ENCODE results near the gene PJA2. TPM values are rescaled to one million over a fixed set of nuclear protein-coding genes. Genes with fewer than 3 reads are reported as not detected.

PJA2 gene
- total and polyA plus RNA-seq, 2 of the 8 experiments (the other 6 are each of a cell fraction or from before 2014, with no cell fraction given): 15.3 to 47.7 TPM

- Histone ChIP-seq H3K27me3 (replicated peaks in 1 of 4; ENCODE audit: control insufficient read depth in 3 of 4, extremely low read depth in 1 of 4, insufficient read depth in 3 of 4, low read length in 3 of 4) (no peaks in the 10 kb centered on the region), H3K27ac (ENCODE audit: low read depth, low read length) (no peak overlapping the region), H3K23ac (ENCODE audit: insufficient read length) (no peak overlapping the region), H2AK5ac (ENCODE audit: low read depth, low read length) (no peak overlapping the region), H3K56ac (replicated peaks; ENCODE audit: insufficient read length, low read depth, low read length) (no peak overlapping the region), H3K9ac (replicated peaks in 1 of 4; ENCODE audit: extremely low read depth in 1 of 4, low read depth in 3 of 4, low read length in 3 of 4) (no peak overlapping the region), H4K8ac (ENCODE audit: extremely low read depth, insufficient read depth, low read length) (no peak overlapping the region), H3K4me3 (ENCODE audit: extremely low read depth in 1 of 4, insufficient read depth in 2 of 4, low read depth in 3 of 4, low read length in 4 of 4) (no peak overlapping the region), H2BK120ac (replicated peaks; ENCODE audit: low read depth, low read length) (no peak overlapping the region), H3K4me2 (ENCODE audit: insufficient read depth in 1 of 2, low read depth in 2 of 2, low read length in 2 of 2) (no peak overlapping the region), H3K4me1 (replicated peaks in 1 of 4; ENCODE audit: control insufficient read depth in 3 of 4, insufficient read depth in 4 of 4, low read length in 3 of 4) (peaks cover 0 to 4% (median 0%) of the 10 kb centered on the region in 4 experiments; a peak in 2 of 7 replicates), H3K14ac (ENCODE audit: insufficient read length) (no peak overlapping the region), H3K79me1 (ENCODE audit: low read depth, low read length) (no peaks in the 10 kb centered on the region), H3K36me3 (ENCODE audit: control insufficient read depth in 2 of 4, insufficient read depth in 4 of 4, low read length in 3 of 4) (no peaks in the 10 kb centered on the region), H2BK20ac (ENCODE audit: low read length) (no peak overlapping the region), H4K20me1 (replicated peaks in 1 of 2; ENCODE audit: control insufficient read depth in 1 of 2, insufficient read depth in 2 of 2, low read length in 2 of 2) (no peaks in the 10 kb centered on the region), H3K9me3 (ENCODE audit: insufficient read depth in 2 of 2, low read depth in 1 of 2, low read length in 1 of 2) (no peaks in the 10 kb centered on the region), H3K18ac (ENCODE audit: extremely low read depth, low read length) (no peak overlapping the region), H3K4ac (replicated peaks; ENCODE audit: insufficient read length, low read depth, low read length) (no peak overlapping the region), H2BK5ac (ENCODE audit: low read depth, low read length) (no peak overlapping the region), H4K91ac (replicated peaks; ENCODE audit: insufficient read length, low read length) (no peak overlapping the region), H3K79me2 (ENCODE audit: control insufficient read depth in 1 of 2, insufficient read depth in 2 of 2, low read length in 2 of 2) (no peaks in the 10 kb centered on the region), H2AFZ (ENCODE audit: low read length) (no peak overlapping the region), H2BK15ac (ENCODE audit: low read length) (no peak overlapping the region), H4K5ac (ENCODE audit: insufficient read length, low read depth, low read length) (no peak overlapping the region), H2BK12ac (ENCODE audit: low read depth, low read length) (no peak overlapping the region), H3K23me2 (ENCODE audit: low read depth, low read length) (no peaks in the 10 kb centered on the region)
- ChIA-PET POLR2A (ENCODE audit: partially characterized antibody) (interaction anchor here (0.8 kb wide), 1 partner anchor 19 kb away, joined by 3 read pairs; no protein-coding TSS in a partner anchor), CTCF (ENCODE audit: partially characterized antibody) (no interaction called here)
- WGBS, 2 experiments (ENCODE audit: extremely low coverage in 1 of 2, insufficient coverage in 1 of 2, insufficient read length in 1 of 2, insufficient replicate concordance in 2 of 2, low coverage in 1 of 2, low lambda C conversion rate in 2 of 2, missing lambda C conversion rate in 1 of 2): 82% methylated on average over 3 of the region's 3 CpGs; no CpG with 5 or more reads in 1 of the 2 experiments
- FAIRE-seq: no peak
- no peak for DNase-seq (ENCODE audit: low read depth in 1 of 2, low spot score in 2 of 2)
- TF ChIP-seq ATF3 (IDR thresholded peaks at IDR 0.05; ENCODE audit: insufficient read depth, low read depth, low read length) (no peak), HDAC6 (IDR thresholded peaks at IDR 0.05; ENCODE audit: low read depth, low read length) (no peak), RBBP5 (IDR thresholded peaks at IDR 0.05; ENCODE audit: borderline replicate concordance, low read depth, low read length) (no peak), HDAC2 (IDR thresholded peaks at IDR 0.05; ENCODE audit: borderline replicate concordance in 1 of 2, low read depth in 2 of 2, low read length in 2 of 2) (no peak), CEBPB (IDR thresholded peaks at IDR 0.05; ENCODE audit: low read depth, low read length) (no peak), SP2 (IDR thresholded peaks at IDR 0.05; ENCODE audit: low read length) (no peak), CBX5 (IDR thresholded peaks at IDR 0.05; ENCODE audit: low read depth, low read length) (no peak), KDM5A (IDR thresholded peaks at IDR 0.05; ENCODE audit: low read length) (no peak), POLR2A (IDR thresholded peaks at IDR 0.05; ENCODE audit: control extremely low read depth in 1 of 2, low read depth in 2 of 2, low read length in 2 of 2) (no peak)
- TF ChIP-seq, protein P1, sequence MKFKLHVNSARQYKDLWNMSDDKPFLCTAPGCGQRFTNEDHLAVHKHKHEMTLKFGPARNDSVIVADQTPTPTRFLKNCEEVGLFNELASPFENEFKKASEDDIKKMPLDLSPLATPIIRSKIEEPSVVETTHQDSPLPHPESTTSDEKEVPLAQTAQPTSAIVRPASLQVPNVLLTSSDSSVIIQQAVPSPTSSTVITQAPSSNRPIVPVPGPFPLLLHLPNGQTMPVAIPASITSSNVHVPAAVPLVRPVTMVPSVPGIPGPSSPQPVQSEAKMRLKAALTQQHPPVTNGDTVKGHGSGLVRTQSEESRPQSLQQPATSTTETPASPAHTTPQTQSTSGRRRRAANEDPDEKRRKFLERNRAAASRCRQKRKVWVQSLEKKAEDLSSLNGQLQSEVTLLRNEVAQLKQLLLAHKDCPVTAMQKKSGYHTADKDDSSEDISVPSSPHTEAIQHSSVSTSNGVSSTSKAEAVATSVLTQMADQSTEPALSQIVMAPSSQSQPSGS (IDR thresholded peaks at IDR 0.05; ENCODE audit: low read length): no peak
Measured at GRCh38 chr5:109310315-109310714, 99.5 kb downstream of the PJA2 start.

All from H1 (cell line).